Endothelial cell of umbilical vein (primary cell): ENCODE measurements around the gene MOCS1. TPM values are rescaled to one million over a fixed set of nuclear protein-coding genes. Genes with fewer than 3 reads are reported as not detected.

Experiments used
- BruUV-seq: library from RNA; stranded (reverse); fragments of 400-500 nt; replicated peaks from 2 replicates; lab custom pipeline; 2021; lab: Mats Ljungman, UMichigan
- CTCF ChIA-PET: fragments of 300-600, 350-600 bp; sonication (Branson Sonifier 250); formaldehyde crosslinking; loops from one replicate; lab custom pipeline; 2021; ENCODE audit warnings: antibody characterized with exemption, inconsistent platforms; lab: Charles Lee
- POLR2A ChIA-PET: fragments of 300-600, 350-600 bp; sonication (Branson Sonifier 250); formaldehyde crosslinking; loops from one replicate; lab custom pipeline; 2021; ENCODE audit warnings: antibody characterized with exemption, inconsistent platforms; lab: Charles Lee
- DNase-seq: peaks from one replicate; pipeline ENCODE4 v3.0.0-alpha.2; 2011; ENCODE audit warnings: low read depth, low spot score
- FAIRE-seq: peaks from 2 replicates; lab custom pipeline; 2011; peaks lifted over from hg19 to GRCh38; lab: Jason Lieb, UNC
- H2AFZ ChIP-seq: 2 replicates; pipeline ENCODE4 v1.6.0; 2012; ENCODE audit warnings: low read depth, low read length, control low read depth, inconsistent platforms
- H3K27ac ChIP-seq: 2 replicates; pipeline ENCODE4 v1.5.1; 2011; ENCODE audit warnings: low read depth, mild to moderate bottlenecking, control low read depth, low read length, moderate library complexity; ENCODE audit not compliant: insufficient read depth
- H3K27me3 ChIP-seq, 2 experiments: 2 replicates each; pipeline versions ENCODE4 v1.6.0 to v1.6.1; 2011; ENCODE audit warnings: low read length in 2 of 2, mixed read lengths in 1 of 2; ENCODE audit not compliant: control insufficient read depth in 2 of 2, insufficient read depth in 2 of 2
- H3K36me3 ChIP-seq, 2 experiments: 2 replicates in 1 of 2; 3 replicates in 1 of 2; pipeline ENCODE4 v1.5.1; 2011; ENCODE audit warnings: low read length in 2 of 2, mild to moderate bottlenecking in 1 of 2, moderate library complexity in 1 of 2; ENCODE audit not compliant: control insufficient read depth in 2 of 2, insufficient read depth in 2 of 2; ENCODE audit errors: extremely low read depth in 1 of 2
- H3K4me1 ChIP-seq: 3 replicates; pipeline ENCODE4 v1.5.1; 2011; ENCODE audit warnings: mild to moderate bottlenecking, low read length; ENCODE audit not compliant: control insufficient read depth, insufficient read depth; ENCODE audit errors: extremely low read depth
- H3K4me2 ChIP-seq: 2 replicates; pipeline ENCODE4 v1.6.1; 2011; ENCODE audit warnings: low read length, control low read depth, mixed read lengths; ENCODE audit not compliant: insufficient read depth
- H3K4me3 ChIP-seq, 3 experiments: fragments of 200-600 bp in 1 of 3; sonication (generic), shearing (Covaris generic) in 1 of 3; replicated peaks in 1 of 3; 2 replicates each; pipeline ENCODE4 v1.5.1; 2011 to 2016; ENCODE audit warnings: control low read depth in 3 of 3, low read length in 3 of 3, mild to moderate bottlenecking in 2 of 3, inconsistent platforms in 1 of 3, low read depth in 1 of 3, moderate library complexity in 1 of 3; ENCODE audit not compliant: insufficient read depth in 1 of 3
- H3K79me2 ChIP-seq: 2 replicates; pipeline ENCODE4 v1.6.0; 2012; ENCODE audit warnings: low read length, inconsistent platforms; ENCODE audit not compliant: control insufficient read depth, insufficient read depth
- H3K9ac ChIP-seq: replicated peaks from 2 replicates; pipeline ENCODE3; 2011; ENCODE audit warnings: low read length, control low read depth; ENCODE audit not compliant: insufficient read depth; ENCODE audit errors: extremely low read depth
- H3K9me1 ChIP-seq: replicated peaks from 3 replicates; pipeline ENCODE4 v1.6.0; 2011; ENCODE audit warnings: mild to moderate bottlenecking, low read length; ENCODE audit not compliant: control insufficient read depth, insufficient read depth; ENCODE audit errors: extremely low read depth
- H3K9me3 ChIP-seq: replicated peaks from 2 replicates; pipeline ENCODE4 v1.5.1; 2012; ENCODE audit warnings: low read length, inconsistent platforms; ENCODE audit not compliant: control insufficient read depth, insufficient read depth
- H4K20me1 ChIP-seq: replicated peaks from 2 replicates; pipeline ENCODE3; 2011; ENCODE audit warnings: mild to moderate bottlenecking, low read length; ENCODE audit not compliant: control insufficient read depth, insufficient read depth; ENCODE audit errors: extremely low read depth
- EZH2 ChIP-seq: IDR thresholded peaks from 2 replicates; pipeline ENCODE4 v1.6.1; 2012; ENCODE audit warnings: borderline replicate concordance, low read depth, mild to moderate bottlenecking, moderate library complexity, low read length, inconsistent platforms; ENCODE audit not compliant: severe bottlenecking
- FOS ChIP-seq: IDR thresholded peaks from 2 replicates; pipeline ENCODE4 v1.6.1; 2011; ENCODE audit warnings: mild to moderate bottlenecking, low read length, moderate library complexity, borderline replicate concordance; ENCODE audit not compliant: insufficient read depth
- JUN ChIP-seq: IDR thresholded peaks from 2 replicates; pipeline ENCODE4 v1.6.1; 2011; ENCODE audit warnings: borderline replicate concordance, low read depth; ENCODE audit not compliant: insufficient read length, insufficient read depth
- MYC ChIP-seq: IDR thresholded peaks from one replicate; pipeline ENCODE4 v1.6.1; 2011; ENCODE audit warnings: mild to moderate bottlenecking, low read depth, low read length
- POLR2A ChIP-seq: IDR thresholded peaks from 2 replicates; pipeline ENCODE4 v1.6.1; 2012; ENCODE audit warnings: low read depth, mild to moderate bottlenecking, control low read depth, low read length
- POLR2AphosphoS5 ChIP-seq: IDR thresholded peaks from 2 replicates; pipeline ENCODE4 v1.6.1; 2012; ENCODE audit warnings: low read depth, mild to moderate bottlenecking, control low read depth, low read length, moderate library complexity; ENCODE audit not compliant: insufficient read depth
- dilution Hi-C: fragments of 300-500 bp; cut with MboI; formaldehyde crosslinking; loops from one replicate; pipeline ENCODE4 v1.15.0; 2019; ENCODE audit warnings: low sequenced_read_pairs; ENCODE audit not compliant: extremely low pct_ligation_motif_present
- intact Hi-C: fragments of 100-400 bp; cut with micrococcal nuclease; formaldehyde crosslinking; loops from one replicate; pipeline ENCODE4 v1.10.0; 2022
- polyA plus RNA-seq, 4 experiments: library from polyadenylated mRNA; depleted of rRNA in 3 of 4; stranded (reverse) in 3 of 4; unstranded in 1 of 4; fragments of >200 nt; gene quantifications; 2 replicates each; pipeline versions ENCODE4 v1.2.1 to v1.2.3, GENCODE V29; 2011 to 2012; ENCODE audit warnings: missing spikeins in 1 of 4
- total RNA-seq: library from RNA; stranded (reverse); gene quantifications from 2 replicates; pipeline ENCODE4 v1.2.3, GENCODE V29; 2021
- TF ChIP-seq, protein P1 (sequence below): IDR thresholded peaks from 2 replicates; pipeline ENCODE4 v1.6.1; 2011; ENCODE audit not compliant: insufficient read depth, insufficient read length

The MOCS1 gene
- total and polyA plus RNA-seq, 2 donors (not counting 3 experiments of a cell fraction or from before 2014, with no cell fraction given) = 8.3 to 12.8 TPM

- Histone ChIP-seq H3K4me2 (no peak overlapping the region), H3K79me2 (no peaks in the 10 kb centered on the region), H3K9me1 (no peaks in the 10 kb centered on the region), H3K27me3 (peaks cover 2% of the 10 kb centered on the region in 2 experiments), H3K9ac (no peak overlapping the region), H3K9me3 (no peaks in the 10 kb centered on the region), H3K4me3 (no peak overlapping the region), H3K4me1 (no peaks in the 10 kb centered on the region), H2AFZ (no peak overlapping the region), H4K20me1 (no peaks in the 10 kb centered on the region), H3K36me3 (no peaks in the 10 kb centered on the region), H3K27ac (no peak overlapping the region)
- TF ChIP-seq JUN (no peak), POLR2AphosphoS5 (no peak), FOS (no peak), EZH2 (no peak), POLR2A (no peak), MYC (no peak)
- TF ChIP-seq, protein P1, sequence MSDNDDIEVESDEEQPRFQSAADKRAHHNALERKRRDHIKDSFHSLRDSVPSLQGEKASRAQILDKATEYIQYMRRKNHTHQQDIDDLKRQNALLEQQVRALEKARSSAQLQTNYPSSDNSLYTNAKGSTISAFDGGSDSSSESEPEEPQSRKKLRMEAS = no peak
- CTCF ChIA-PET = interaction anchor here (1.4 to 3.7 kb wide), 4 partner anchors 9 to 478 kb away, joined by 3 to 43 read pairs (median 5); no protein-coding TSS in a partner anchor
- intact Hi-C loops (no loop called here), dilution Hi-C loops (no loop called here)
- POLR2A ChIA-PET = interaction anchor here (0.6 kb wide), 1 partner anchor 13 kb away, joined by 4 read pairs; no protein-coding TSS in a partner anchor
- no peak for DNase-seq
- no peak for FAIRE-seq
- no TSS peak for BruUV-seq
Observed at GRCh38 chr6:39855356-39855995, 78.8 kb downstream of the MOCS1 start.

Other genes with a start within 250 kb of the MOCS1 start
- gene KIF6, start 209.1 kb downstream of the MOCS1 start, total RNA-seq = not detected in 2 replicates
- gene KIF6, start 209.1 kb downstream of the MOCS1 start, polyA plus RNA-seq = not detected in 2 replicates
- 0.18 and 0.42 TPM in 2 replicates for gene DAAM2, start 142.1 kb downstream of the MOCS1 start, total RNA-seq
- gene DAAM2, start 142.1 kb downstream of the MOCS1 start, polyA plus RNA-seq = 0.44 and 0.46 TPM in 2 replicates